Panc1 (cell line): ENCODE results near the gene CAPZA1. TPM values are rescaled to one million over a fixed set of nuclear protein-coding genes. Genes with fewer than 3 reads are reported as not detected.

ENCODE experiments used
- ATAC-seq: fragments of 200-7000 bp; cut with Tn5 transposase; 2 replicates; pipeline ENCODE4 v1.9.1; 2020; ENCODE audit warnings: mild to moderate bottlenecking, moderate library complexity
- BruUV-seq: library from RNA; stranded (reverse); fragments of 400-500 nt; replicated peaks from 2 replicates; lab custom pipeline; 2021; lab: Mats Ljungman, UMichigan
- CTCF ChIA-PET: fragments of 300-600 bp; sonication (Branson Sonifier 250); formaldehyde crosslinking; loops from one replicate; lab custom pipeline; 2022; ENCODE audit warnings: antibody characterized with exemption; lab: Charles Lee
- POLR2A ChIA-PET: fragments of 300-600 bp; sonication (Branson Sonifier 250); formaldehyde crosslinking; loops from one replicate; lab custom pipeline; 2022; ENCODE audit warnings: antibody characterized with exemption; lab: Charles Lee
- DNase-seq: peaks from one replicate; pipeline ENCODE4 v3.0.0-alpha.2; 2010; ENCODE audit warnings: low read depth, low spot score
- H3K27ac ChIP-seq: 2 replicates; pipeline ENCODE4 v1.5.1; 2011; ENCODE audit warnings: mild to moderate bottlenecking, low read length, inconsistent platforms
- H3K27me3 ChIP-seq: fragments of 200-500 bp; sonication (Bioruptor generic); 2 replicates; pipeline ENCODE4 v1.6.0; 2014; ENCODE audit warnings: low read length, inconsistent platforms; ENCODE audit not compliant: control insufficient read depth, insufficient read depth
- H3K36me3 ChIP-seq: fragments of 200-500 bp; sonication (Bioruptor generic); 2 replicates; pipeline ENCODE4 v1.5.1; 2014; ENCODE audit warnings: inconsistent platforms, mild to moderate bottlenecking, low read length, moderate library complexity; ENCODE audit not compliant: control insufficient read depth, insufficient read depth
- H3K4me1 ChIP-seq: 2 replicates; pipeline ENCODE4 v1.5.1; 2011; ENCODE audit warnings: inconsistent platforms, mild to moderate bottlenecking, low read length, moderate library complexity; ENCODE audit not compliant: control insufficient read depth, insufficient read depth
- H3K4me3 ChIP-seq, 2 experiments: 2 replicates each; pipeline ENCODE4 v1.5.1; 2011 to 2012; ENCODE audit warnings: low read depth in 2 of 2, low read length in 2 of 2, mild to moderate bottlenecking in 2 of 2, inconsistent platforms in 1 of 2, moderate library complexity in 1 of 2
- H3K9me3 ChIP-seq: fragments of 200-500 bp; sonication (Bioruptor generic); 2 replicates; pipeline ENCODE4 v1.5.1; 2014; ENCODE audit warnings: low read depth, mild to moderate bottlenecking, inconsistent platforms, low read length, moderate library complexity; ENCODE audit not compliant: control insufficient read depth, insufficient read depth
- CTCF ChIP-seq: fragments of 450-650 bp; IDR thresholded peaks from 2 replicates; pipeline ENCODE4 v1.5.1; 2017; ENCODE audit warnings: mild to moderate bottlenecking
- POLR2AphosphoS5 ChIP-seq: IDR thresholded peaks from 2 replicates; pipeline ENCODE4 v1.6.1; 2012; ENCODE audit warnings: mild to moderate bottlenecking, low read depth, low read length, moderate library complexity
- REST ChIP-seq, 2 experiments: IDR thresholded peaks; 2 replicates each; pipeline ENCODE4 v1.6.1; 2011 to 2012; ENCODE audit warnings: low read depth in 2 of 2, control low read depth in 1 of 2, low read length in 1 of 2, mild to moderate bottlenecking in 1 of 2, moderate library complexity in 1 of 2; ENCODE audit not compliant: insufficient read depth in 1 of 2
- SIN3A ChIP-seq: IDR thresholded peaks from 2 replicates; pipeline ENCODE4 v1.6.1; 2012; ENCODE audit warnings: low read depth, mild to moderate bottlenecking, low read length, moderate library complexity, borderline replicate concordance; ENCODE audit not compliant: insufficient read depth
- TCF7L2 ChIP-seq: IDR thresholded peaks from 2 replicates; pipeline ENCODE4 v1.6.1; 2011; ENCODE audit warnings: mild to moderate bottlenecking, low read depth, low read length, inconsistent platforms
- in situ Hi-C: cut with HindIII; loops from 2 replicates; pipeline ENCODE4 v1.10.0; 2016; ENCODE audit warnings: low sequenced_read_pairs, low pct_unique_long_range_greater_than_20kb
- intact Hi-C: fragments of 100-400 bp; cut with micrococcal nuclease; formaldehyde crosslinking; loops from one replicate; pipeline ENCODE4 v1.10.0; 2022; ENCODE audit not compliant: unreplicated experiment
- total RNA-seq: library from RNA; stranded (reverse); gene quantifications from one replicate; pipeline ENCODE4 v1.2.1, GENCODE V29; 2021; ENCODE audit not compliant: unreplicated experiment

Gene CAPZA1
- total RNA-seq, 1 experiment from 2014 or later: 128 TPM

GRCh38 chr1:112666946-112667345, 47.3 kb downstream of the CAPZA1 start:
- no peak overlapping the region for H3K4me3 ChIP-seq
- H3K4me1 ChIP-seq: no peaks in the 10 kb centered on the region; the same call in 1 of the 2 replicates
- in situ Hi-C loops: no loop called here
- CTCF ChIA-PET: no interaction called here
- BruUV-seq: no TSS peak
- no peaks in the 10 kb centered on the region for H3K9me3 ChIP-seq
- intact Hi-C loops: no loop called here
- DNase-seq (no peak), ATAC-seq (no peak)
- peaks cover 10% of the 10 kb centered on the region for H3K36me3 ChIP-seq
- TF ChIP-seq POLR2AphosphoS5: no peak
- TF ChIP-seq SIN3A: no peak
- TF ChIP-seq TCF7L2: no peak
- no peak for TF ChIP-seq CTCF
- no peak for TF ChIP-seq REST (IDR thresholded peaks at IDR 0.05; ENCODE audit: insufficient read depth in 1 of 2, low read depth in 2 of 2, low read length in 1 of 2)
- no peaks in the 10 kb centered on the region for H3K27me3 ChIP-seq
- POLR2A ChIA-PET: no interaction called here
- no peak overlapping the region for H3K27ac ChIP-seq

- H3K27ac ChIP-seq: no peak overlapping the region; the same call in 1 of the 2 replicates
- in situ Hi-C loops (no loop called here), intact Hi-C loops (no loop called here)
- H3K4me1 ChIP-seq: peaks cover 21% of the 10 kb centered on the region
- CTCF ChIA-PET: no interaction called here
- ATAC-seq: no peak
- H3K4me3 ChIP-seq: no peak overlapping the region
- DNase-seq: no peak
- no peaks in the 10 kb centered on the region for H3K27me3 ChIP-seq
- no peaks in the 10 kb centered on the region for H3K9me3 ChIP-seq
- TF ChIP-seq POLR2AphosphoS5: no peak
- TF ChIP-seq REST (IDR thresholded peaks at IDR 0.05; ENCODE audit: insufficient read depth in 1 of 2, low read depth in 2 of 2, low read length in 1 of 2): no peak
- TF ChIP-seq SIN3A: no peak
- no peak for TF ChIP-seq CTCF
- TF ChIP-seq TCF7L2: no peak
- no peaks in the 10 kb centered on the region; the same call in 1 of the 2 replicates for H3K36me3 ChIP-seq
- no TSS peak for BruUV-seq
- POLR2A ChIA-PET: no interaction called here
These were observed 52.4 kb downstream of the CAPZA1 start for GRCh38 chr1:112672009-112672408.
